ENCODE measurements around the gene MXI1.

DNA sequence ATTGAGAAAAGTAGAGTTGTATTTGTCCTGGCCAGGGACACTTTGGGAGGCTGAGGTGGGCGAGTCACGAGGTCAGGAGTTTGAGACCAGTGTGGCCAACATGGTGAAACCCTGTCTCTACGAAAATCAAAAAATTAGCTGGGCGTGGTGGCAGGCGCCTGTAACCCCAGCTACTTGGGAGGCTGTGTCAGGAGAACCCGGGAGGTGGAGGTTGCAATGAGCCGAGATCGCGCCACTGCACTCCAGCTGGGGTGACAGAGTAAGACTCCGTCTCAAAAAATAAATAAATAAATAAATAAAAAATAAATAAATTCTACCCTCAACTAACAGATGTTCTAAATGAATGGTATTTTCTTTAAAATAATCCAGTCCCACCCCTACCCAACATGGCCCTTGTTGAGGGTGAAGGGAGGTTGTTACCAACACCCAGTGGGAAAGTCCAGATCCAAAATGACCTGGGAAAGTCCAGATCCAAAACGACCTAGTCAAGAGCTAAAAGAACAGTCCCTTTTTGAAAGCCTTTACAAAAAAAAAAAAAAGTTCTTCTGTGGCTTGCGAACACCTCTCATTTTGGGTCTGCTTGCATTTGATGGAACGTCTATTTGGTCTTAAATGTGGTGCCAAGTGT is 16.0 kb downstream of the MXI1 start:
- TF ChIP-seq ZNF384 (IDR thresholded peaks at IDR 0.05), result no peak
- no peak for TF ChIP-seq ELF4 (IDR thresholded peaks at IDR 0.05)
- TF ChIP-seq BHLHE40 (IDR thresholded peaks at IDR 0.05; ENCODE audit: borderline replicate concordance), result no peak
- no peak for TF ChIP-seq SP1 (IDR thresholded peaks at IDR 0.05)
- TF ChIP-seq TARDBP (IDR thresholded peaks at IDR 0.05), result no peak
- no peak for TF ChIP-seq CTBP1 (IDR thresholded peaks at IDR 0.05; ENCODE audit: borderline replicate concordance)
- no peak for TF ChIP-seq HDGF (IDR thresholded peaks at IDR 0.05; ENCODE audit: borderline replicate concordance)
- TF ChIP-seq L3MBTL2 (conservative IDR thresholded peaks at IDR 0.05), result no peak
- no peak for TF ChIP-seq FOXM1 (IDR thresholded peaks at IDR 0.05; ENCODE audit: borderline replicate concordance)
- no peak for TF ChIP-seq SUZ12 (IDR thresholded peaks at IDR 0.05)
- no peak for TF ChIP-seq FOXA1 (IDR thresholded peaks at IDR 0.05)
- TF ChIP-seq NFRKB (IDR thresholded peaks at IDR 0.05), result no peak
- no peak for TF ChIP-seq FOXK2 (IDR thresholded peaks at IDR 0.05)
